Measurements from ENCODE around the gene IFT57. TPM values are rescaled to one million over a fixed set of nuclear protein-coding genes. Genes with fewer than 3 reads are reported as not detected.

The IFT57 gene
- total and polyA plus RNA-seq, 9 of the 15 experiments (the other 6 are each of a cell fraction or from before 2014, with no cell fraction given): 1.5 to 20.1 (median 9.9) TPM

GRCh38 chr3:108221911-108222852 lies at the start of gene IFT57 (continued):
- TF ChIP-seq SMAD4 (CRISPR knock-in tag; conservative IDR thresholded peaks at IDR 0.05): 0 out of 2 replicates have a peak, but pooled peaks have one; percentile 46
- no peak for TF ChIP-seq ZNF197 (CRISPR knock-in tag; IDR thresholded peaks at IDR 0.05; ENCODE audit: low read depth)
- TF ChIP-seq MIER1 (IDR thresholded peaks at IDR 0.05; ENCODE audit: low read depth): no peak
- peak; percentile 42 for TF ChIP-seq NEUROD1 (IDR thresholded peaks at IDR 0.05; ENCODE audit: borderline replicate concordance, low read depth, low read length, partially characterized antibody)
- TF ChIP-seq BRCA1 (IDR thresholded peaks at IDR 0.05): no peak
- no peak for TF ChIP-seq BRCA1 (CRISPR knock-in tag; IDR thresholded peaks at IDR 0.05)
- no peak for TF ChIP-seq GTF2A2 (tag; IDR thresholded peaks at IDR 0.05)
- TF ChIP-seq RFX5 (IDR thresholded peaks at IDR 0.05; ENCODE audit: low read depth, low read length): peak; percentile 90
- no peak for TF ChIP-seq TGIF2 (CRISPR knock-in tag; IDR thresholded peaks at IDR 0.05)
- TF ChIP-seq, protein P1, sequence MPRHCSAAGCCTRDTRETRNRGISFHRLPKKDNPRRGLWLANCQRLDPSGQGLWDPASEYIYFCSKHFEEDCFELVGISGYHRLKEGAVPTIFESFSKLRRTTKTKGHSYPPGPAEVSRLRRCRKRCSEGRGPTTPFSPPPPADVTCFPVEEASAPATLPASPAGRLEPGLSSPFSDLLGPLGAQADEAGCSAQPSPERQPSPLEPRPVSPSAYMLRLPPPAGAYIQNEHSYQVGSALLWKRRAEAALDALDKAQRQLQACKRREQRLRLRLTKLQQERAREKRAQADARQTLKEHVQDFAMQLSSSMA (CRISPR knock-in tag; IDR thresholded peaks at IDR 0.05): no peak
- peak; percentile 53; the same call in 1 of the 2 replicates for TF ChIP-seq NBN (IDR thresholded peaks at IDR 0.05; ENCODE audit: low read depth)
- TF ChIP-seq NELFE (IDR thresholded peaks at IDR 0.05; ENCODE audit: insufficient read depth, insufficient read length): no peak
- TF ChIP-seq, protein P2, sequence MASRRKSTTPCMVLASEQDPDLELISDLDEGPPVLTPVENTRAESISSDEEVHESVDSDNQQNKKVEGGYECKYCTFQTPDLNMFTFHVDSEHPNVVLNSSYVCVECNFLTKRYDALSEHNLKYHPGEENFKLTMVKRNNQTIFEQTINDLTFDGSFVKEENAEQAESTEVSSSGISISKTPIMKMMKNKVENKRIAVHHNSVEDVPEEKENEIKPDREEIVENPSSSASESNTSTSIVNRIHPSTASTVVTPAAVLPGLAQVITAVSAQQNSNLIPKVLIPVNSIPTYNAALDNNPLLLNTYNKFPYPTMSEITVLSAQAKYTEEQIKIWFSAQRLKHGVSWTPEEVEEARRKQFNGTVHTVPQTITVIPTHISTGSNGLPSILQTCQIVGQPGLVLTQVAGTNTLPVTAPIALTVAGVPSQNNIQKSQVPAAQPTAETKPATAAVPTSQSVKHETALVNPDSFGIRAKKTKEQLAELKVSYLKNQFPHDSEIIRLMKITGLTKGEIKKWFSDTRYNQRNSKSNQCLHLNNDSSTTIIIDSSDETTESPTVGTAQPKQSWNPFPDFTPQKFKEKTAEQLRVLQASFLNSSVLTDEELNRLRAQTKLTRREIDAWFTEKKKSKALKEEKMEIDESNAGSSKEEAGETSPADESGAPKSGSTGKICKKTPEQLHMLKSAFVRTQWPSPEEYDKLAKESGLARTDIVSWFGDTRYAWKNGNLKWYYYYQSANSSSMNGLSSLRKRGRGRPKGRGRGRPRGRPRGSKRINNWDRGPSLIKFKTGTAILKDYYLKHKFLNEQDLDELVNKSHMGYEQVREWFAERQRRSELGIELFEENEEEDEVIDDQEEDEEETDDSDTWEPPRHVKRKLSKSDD (conservative IDR thresholded peaks at IDR 0.05; ENCODE audit: low read length): no peak
- TF ChIP-seq MAX (CRISPR knock-in tag; IDR thresholded peaks at IDR 0.05): peak; percentile 65; the same call in 1 of the 2 replicates
- no peak for TF ChIP-seq RUNX1 (IDR thresholded peaks at IDR 0.05; ENCODE audit: low read depth)
- TF ChIP-seq, protein P3, sequence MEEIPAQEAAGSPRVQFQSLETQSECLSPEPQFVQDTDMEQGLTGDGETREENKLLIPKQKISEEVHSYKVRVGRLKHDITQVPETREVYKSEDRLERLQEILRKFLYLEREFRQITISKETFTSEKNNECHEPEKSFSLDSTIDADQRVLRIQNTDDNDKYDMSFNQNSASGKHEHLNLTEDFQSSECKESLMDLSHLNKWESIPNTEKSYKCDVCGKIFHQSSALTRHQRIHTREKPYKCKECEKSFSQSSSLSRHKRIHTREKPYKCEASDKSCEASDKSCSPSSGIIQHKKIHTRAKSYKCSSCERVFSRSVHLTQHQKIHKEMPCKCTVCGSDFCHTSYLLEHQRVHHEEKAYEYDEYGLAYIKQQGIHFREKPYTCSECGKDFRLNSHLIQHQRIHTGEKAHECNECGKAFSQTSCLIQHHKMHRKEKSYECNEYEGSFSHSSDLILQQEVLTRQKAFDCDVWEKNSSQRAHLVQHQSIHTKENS (CRISPR knock-in tag; IDR thresholded peaks at IDR 0.05): no peak
- TF ChIP-seq NCOR1 (IDR thresholded peaks at IDR 0.05): no peak
- TF ChIP-seq ZNF780A (CRISPR knock-in tag; IDR thresholded peaks at IDR 0.05): no peak
- TF ChIP-seq TSC22D4 (tag; IDR thresholded peaks at IDR 0.05): no peak
- no peak for TF ChIP-seq CTCF (IDR thresholded peaks at IDR 0.05 in 2 of 3, conservative IDR thresholded peaks at IDR 0.05 in 1 of 3; ENCODE audit: insufficient read depth in 2 of 3, low read depth in 1 of 3, low read length in 3 of 3)
- TF ChIP-seq FOXP1 (CRISPR knock-in tag; IDR thresholded peaks at IDR 0.05): 0 out of 2 replicates have a peak, but pooled peaks have one; percentile 52
- TF ChIP-seq SRSF9 (IDR thresholded peaks at IDR 0.05; ENCODE audit: borderline replicate concordance, low read depth, low read length): no peak
